Kasumi-1 (cell line): ENCODE data around the gene DNMT3A.

Experiments
- DNase-seq, 2 experiments: peaks; one replicate each; lab custom pipeline; 2025; lab: John Stamatoyannopoulos, UW

DNMT3A gene

DNA sequence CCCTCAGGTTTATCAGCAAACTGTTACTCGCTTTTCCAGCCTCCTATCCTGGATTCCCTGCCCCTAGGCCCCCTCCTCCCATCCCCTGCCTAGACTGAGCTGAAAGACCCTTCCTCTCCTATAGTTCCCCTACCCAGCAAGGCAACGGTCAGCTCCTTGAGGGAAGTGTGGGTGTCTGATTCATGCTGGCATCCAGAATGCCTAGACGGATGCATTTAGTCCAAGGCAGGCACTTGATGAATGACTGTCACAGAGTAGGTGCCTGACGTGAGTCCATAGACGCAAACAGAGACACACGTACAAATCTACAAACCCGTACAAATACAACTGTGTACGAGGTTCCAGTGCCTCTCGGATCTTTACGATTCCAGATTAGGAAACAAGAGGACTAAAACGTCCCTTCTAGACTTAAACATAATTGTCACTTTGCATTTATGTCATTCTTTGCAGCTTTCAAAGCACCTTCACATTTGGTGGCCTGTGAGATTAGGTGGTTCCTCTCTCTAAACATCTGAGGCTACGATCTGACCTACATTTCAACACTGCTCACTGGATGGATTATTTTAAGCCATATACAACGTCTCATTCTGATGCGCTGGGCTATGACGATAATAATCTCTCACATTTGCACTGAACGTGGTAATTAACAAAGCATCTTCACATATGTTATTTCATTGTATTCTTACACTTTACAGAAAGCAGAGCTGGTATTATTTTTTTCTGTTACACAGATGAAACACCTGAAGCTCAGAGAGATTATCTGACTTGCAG lies 36.7 kb downstream of the DNMT3A start:
- no peak for DNase-seq

GRCh38 chr2:25304321-25304720 lies 37.4 kb downstream of the DNMT3A start:
- no peak for DNase-seq

DNA sequence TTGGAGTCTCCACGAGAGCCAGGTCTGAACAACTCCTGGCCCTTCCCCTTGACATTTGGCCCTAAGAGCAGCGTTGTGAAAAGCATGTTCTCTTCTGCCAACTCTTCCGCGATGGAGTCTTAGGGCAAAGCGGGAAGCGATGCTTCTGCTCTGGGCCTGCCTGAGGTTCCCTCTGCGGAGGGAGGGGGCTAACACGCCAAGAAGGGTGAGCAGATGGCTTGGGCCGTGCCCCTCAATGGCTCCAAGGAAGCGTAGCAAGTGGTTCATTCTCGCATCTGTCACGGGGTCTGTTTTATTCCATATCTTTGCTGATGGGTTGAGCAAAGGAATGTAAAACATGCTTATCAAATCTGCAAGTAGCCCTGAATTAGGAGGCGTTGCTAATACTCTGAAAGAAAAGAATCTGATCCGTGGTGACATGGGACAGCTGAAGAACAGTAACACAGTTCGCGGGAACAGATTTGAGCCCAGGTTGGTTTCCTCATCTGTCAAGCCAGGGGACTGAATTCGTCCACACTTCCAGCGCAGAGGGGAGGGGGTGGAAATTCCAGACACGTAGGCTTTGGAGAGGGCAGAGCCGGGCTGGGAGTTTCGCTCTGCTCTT lies 38.0 kb downstream of the DNMT3A start:
- DNase-seq = no peak

GRCh38 chr2:25302758-25303375 lies 38.9 kb downstream of the DNMT3A start:
- DNase-seq = no peak

GRCh38 chr2:25301453-25302352 lies 40.0 kb downstream of the DNMT3A start:
- DNase-seq = peak; percentile 58 to 63

- no peak for DNase-seq
Measured at GRCh38 chr2:25300001-25300400, 41.7 kb downstream of the DNMT3A start.

DNA sequence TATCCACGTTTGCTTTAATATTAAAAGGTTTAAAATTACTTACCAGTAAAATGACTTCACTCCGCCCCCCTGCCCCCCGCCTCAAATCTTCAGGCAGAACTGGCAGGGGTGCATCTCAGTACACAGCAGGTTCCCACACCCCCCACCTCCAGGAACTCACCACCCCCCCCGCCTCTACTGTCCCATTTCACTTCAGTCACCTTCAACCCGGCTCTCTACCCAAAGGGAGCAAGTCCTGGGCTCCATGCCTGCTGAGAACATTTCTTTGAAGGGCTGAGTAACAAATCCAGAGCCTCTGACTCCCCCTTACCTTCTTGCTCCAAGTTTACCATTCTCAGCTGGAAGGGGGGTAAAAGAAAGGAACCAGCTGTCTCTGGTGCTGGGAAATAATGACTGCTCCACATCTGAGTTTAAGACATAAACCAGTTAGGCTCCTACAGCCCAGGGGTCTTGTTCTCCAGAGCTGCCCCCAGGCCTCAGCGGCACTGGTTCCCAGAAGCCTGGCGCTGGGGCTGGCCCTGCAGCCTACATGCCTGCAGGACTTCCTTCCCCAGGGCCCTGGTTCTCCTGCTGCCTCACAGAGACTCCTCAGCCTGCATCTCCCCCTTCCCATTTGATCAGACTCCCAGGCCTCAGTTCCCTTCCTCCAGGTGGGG lies 42.8 kb downstream of the DNMT3A start:
- no peak for DNase-seq

DNA sequence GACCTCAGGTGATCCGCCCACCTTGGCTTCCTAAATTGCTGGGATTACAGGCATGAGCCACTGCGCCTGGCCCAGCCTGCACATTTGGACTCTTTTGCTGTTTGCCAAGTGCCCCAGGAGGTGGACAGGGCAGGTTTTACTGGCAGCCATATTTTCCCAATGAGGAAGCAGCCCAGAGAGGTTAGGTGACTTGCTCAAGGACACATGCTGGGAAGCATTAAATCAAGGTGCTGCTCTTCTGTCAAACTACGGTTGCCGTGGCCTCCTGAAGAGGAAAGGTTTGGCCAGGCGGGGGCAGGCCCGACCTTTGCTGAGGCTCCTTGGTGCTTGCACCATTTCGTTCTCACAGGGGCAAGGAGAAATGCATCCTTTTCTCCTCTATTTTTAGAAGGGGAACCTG lies 44.0 kb downstream of the DNMT3A start:
- no peak for DNase-seq

- DNase-seq = no peak
Measured at GRCh38 chr2:25295621-25296020, 46.1 kb downstream of the DNMT3A start.

DNA sequence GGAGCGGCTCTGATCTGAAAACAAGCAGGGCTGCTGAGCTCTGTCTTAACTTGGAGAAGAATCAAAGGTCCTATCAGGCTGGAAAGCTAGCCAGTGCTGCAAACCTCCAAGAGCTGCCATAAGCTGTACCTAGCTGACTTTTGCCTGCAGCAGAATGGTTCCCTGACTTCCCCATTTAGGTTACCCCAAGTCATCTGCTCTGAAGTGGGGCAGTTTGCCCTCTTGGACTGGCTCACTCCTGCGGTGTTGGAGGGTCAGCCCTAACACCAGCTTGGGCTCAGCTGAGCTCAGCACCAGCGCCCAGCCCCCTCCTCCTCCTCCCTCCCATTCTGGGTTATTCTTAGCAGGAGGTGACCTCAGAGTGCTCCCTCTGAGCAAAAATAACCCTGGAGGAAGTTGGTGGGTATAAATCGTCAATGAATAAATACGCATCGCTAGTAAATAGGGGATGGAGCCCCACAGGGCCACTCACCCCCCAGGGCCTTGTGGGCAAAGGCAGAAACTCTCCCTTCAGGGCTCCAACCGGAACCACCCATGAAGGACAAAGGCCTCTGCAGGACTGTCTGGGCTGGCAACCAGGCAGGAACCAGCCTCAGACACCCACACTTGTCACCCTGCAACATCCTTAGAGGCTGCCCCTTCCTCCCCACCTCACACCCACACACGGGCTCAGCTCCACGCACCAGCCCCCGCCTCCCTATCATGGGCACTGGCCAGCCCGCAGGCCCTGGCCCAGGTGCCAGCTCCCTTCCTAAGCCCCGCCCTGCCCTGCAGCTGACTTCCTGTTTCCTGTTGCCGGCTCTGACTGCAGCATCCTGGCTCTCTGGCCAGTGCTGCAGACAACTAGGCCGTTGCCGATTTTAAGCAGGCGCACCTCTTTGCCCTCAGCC lies 46.9 kb downstream of the DNMT3A start:
- DNase-seq = peak; percentile 74 to 81

GRCh38 chr2:25293958-25294562 lies 47.7 kb downstream of the DNMT3A start:
- DNase-seq = peak in 1 of 2 experiments; percentile 54

DNA sequence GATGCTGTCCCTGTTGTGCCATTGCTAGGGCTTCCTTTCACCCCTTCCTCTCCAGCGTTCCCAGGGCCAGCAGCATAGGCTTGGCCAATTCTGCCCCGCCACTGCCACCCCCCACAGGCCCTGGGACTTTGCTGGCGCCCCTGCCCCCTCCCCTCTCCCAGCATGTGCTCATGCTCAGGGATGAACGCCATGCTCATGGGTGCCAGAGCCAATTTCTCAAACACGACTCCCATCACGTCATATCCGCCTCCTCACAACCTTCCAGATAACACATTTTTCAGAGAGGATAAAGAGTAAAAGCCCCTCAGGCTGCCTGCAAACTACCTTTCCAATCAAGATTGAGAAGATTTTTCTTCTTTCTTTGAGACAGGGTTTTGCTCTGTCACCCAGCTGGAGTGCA lies 48.6 kb downstream of the DNMT3A start:
- no peak for DNase-seq

- DNase-seq = no peak
Measured at GRCh38 chr2:25292408-25292807, 49.3 kb downstream of the DNMT3A start.

DNA sequence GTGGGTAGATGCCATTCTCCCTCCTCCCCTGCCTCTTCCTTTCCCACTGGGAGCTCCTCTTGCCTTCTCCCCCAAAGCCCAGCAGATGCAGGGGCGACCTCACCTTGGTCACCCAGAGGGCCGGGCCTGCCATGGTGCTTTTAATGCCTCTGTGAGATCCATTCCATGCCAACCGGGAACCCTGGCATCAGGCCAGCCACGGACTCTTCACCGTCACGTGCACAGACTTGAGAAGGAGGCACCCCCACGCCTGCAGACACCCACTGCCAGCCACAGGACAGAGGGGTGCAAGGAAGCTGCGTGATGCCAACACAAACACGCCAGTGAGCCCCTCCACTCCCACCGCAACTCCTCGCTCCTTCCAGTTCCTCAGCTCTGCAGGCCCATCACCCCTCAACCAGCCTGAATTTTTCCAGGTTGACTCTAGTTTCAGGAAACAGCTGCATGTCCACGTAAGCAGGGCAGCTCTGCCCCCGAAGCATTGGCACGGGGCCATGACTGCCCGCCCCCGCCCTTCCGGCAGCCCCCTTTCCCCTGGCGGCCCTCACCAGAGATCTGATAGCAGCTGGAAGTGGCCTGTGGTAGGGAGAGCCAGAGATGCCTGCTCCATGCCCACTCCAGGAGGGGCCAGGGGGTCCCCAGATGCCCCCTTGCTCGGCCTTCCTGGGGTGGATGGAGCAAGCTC lies 50.8 kb downstream of the DNMT3A start:
- no peak for DNase-seq

DNA sequence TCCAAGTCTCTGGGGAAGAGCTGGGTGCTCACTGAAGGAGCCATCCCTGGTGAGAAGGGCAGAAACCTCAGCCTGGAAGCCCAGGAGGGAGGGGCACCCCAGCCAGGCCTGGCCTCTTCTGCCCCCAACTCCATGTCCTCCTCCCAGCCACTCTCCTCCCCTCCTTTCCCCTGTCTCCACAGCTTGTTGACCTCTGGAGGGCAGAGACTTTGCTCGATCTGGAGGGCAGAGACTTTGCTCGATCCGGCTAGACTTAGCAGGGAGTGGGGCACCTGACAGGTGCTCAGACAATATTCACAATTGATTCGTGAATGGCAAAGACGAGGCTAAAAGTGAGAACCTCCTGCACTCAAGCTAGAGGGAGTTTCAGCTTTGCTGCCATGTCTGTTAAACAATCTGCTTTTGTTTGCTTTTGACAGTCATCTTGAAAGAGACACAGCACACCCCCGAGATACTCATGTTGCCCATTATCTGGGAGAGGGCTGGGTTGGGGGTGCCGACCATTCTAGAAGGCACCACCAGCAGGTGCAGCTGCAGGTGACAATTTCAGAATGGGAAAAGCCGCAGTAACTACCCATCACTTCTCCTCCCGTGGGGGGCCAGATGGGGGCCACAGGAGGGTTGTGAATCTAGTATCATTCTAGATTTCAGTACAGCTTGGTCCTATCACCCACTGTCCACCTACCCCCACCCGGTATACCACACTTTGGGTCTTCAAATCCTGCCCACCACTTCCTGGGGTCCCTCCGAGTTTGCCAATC lies 54.8 kb downstream of the DNMT3A start:
- no peak for DNase-seq

- DNase-seq = peak; percentile 92 to 93
Measured at GRCh38 chr2:25286025-25286400, 55.7 kb downstream of the DNMT3A start.

- DNase-seq = peak in 1 of 2 experiments; percentile 14
Measured at GRCh38 chr2:25285265-25286024, 56.3 kb downstream of the DNMT3A start.

- DNase-seq = no peak
Measured at GRCh38 chr2:25284756-25285155, 57.0 kb downstream of the DNMT3A start.
